ENCODE results near the gene PRR23C.

PRR23C gene

GRCh38 chr3:138995706-138996105 lies 49.0 kb downstream of the PRR23C start:
- FAIRE-seq: no peak
